GM08714 (cell line): Measurements from ENCODE around the gene SWI5.
"Not testable (repeated sequence)": the region's sequence is repeated elsewhere in the genome, so short reads cannot be mapped to it uniquely, and the experiment has no call there.

Source experiments
- H3K4me3 ChIP-seq: fragments of 200-500 bp; sonication (Bioruptor generic); 2 replicates; pipeline ENCODE4 v1.5.1; 2014; ENCODE audit warnings: mild to moderate bottlenecking, low read length, inconsistent platforms
- ZNF274 ChIP-seq: IDR thresholded peaks from 2 replicates; pipeline ENCODE4 v1.6.1; 2012; ENCODE audit warnings: mild to moderate bottlenecking, low read depth, low read length

Gene SWI5

DNA sequence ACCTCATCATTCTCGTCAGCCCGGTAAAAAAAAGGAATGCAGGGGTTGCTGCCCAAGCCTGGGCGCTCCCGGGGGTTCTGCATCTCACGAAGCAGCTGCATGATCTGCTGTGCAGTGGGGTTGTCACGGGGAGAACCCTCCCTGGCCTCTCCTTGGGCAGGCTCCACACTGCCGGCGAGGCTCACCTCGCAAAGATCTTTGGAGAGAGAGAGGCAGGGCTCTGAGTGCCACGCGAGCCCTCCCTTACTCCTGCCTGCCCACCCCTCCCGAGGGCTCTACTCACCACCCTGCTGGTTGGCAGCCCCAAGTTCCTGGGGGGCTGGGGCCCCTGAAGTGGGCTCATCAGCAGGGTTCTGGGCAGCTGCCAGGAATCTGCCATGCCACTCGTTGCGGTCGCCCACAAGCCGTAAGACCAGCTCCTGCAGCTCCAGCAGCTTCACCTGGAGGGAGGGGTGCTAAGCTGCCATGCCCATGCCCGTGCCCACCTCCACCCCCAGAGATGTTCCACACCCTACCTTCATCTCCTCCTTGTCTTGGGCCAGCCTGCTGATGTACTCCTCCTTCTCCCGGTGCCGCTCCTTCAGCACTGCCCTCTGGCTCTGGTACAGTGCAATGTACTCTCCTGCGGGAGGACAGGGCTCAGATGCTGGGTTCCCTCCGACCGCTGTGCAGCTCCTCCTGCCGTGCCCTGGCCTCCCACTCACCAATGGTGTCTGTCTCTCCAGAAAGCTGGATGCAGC is 18.8 kb upstream of the SWI5 start:
- H3K4me3 ChIP-seq, result no peak overlapping the region
- no peak for TF ChIP-seq ZNF274

GRCh38 chr9:128257907-128258306 is 18.2 kb upstream of the SWI5 start:
- TF ChIP-seq ZNF274, result no peak

DNA sequence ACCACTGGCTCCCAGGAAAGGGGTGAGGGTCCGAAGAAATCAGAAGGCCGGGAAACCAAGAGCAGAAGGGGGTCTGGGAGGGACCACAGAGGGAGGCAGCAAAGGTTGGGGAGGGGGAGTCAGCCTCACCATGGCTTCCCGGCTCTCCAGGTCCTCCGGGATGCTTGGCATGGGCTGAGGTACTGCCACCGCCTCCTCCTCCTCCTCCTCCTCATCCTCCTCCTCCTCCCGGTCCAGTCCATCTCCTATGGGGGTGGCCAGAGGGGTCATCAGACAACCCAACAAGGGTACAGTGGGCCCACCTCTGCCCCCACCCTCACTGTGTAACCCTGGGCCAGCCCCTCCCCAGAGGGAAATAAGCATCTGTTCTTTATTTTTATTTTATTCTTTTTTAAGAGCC is 17.8 kb upstream of the SWI5 start:
- no peak overlapping the region for H3K4me3 ChIP-seq
- no peak for TF ChIP-seq ZNF274

More at GRCh38 chr9:128257907-128258306, 18.2 kb upstream of the SWI5 start:
- no peak overlapping the region for H3K4me3 ChIP-seq

- TF ChIP-seq ZNF274, result no peak
- H3K4me3 ChIP-seq, result no peak overlapping the region
Measured at GRCh38 chr9:128259156-128259555, 16.9 kb upstream of the SWI5 start.

GRCh38 chr9:128260340-128260739 is 15.7 kb upstream of the SWI5 start:
- H3K4me3 ChIP-seq, result no peak overlapping the region
- TF ChIP-seq ZNF274, result no peak

DNA sequence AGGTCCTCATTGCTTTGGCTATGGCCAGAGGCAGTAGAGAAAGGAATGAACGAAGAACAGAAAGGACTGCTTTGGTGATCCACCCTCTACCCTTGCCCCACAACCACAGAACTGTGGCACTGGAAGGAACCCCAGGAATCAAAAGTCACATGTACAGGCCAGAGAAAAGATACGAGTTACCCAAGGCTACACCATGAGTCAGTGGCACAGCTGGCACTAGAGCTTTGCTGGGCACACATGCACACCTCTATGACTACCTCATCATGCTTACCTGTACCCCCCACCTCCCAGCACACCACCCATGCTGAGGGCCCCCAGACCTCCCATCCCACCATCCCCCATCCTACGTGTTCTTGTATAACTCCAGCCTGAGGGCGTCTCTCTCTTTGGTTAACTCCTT is 13.4 kb upstream of the SWI5 start:
- no peak for TF ChIP-seq ZNF274
- no peak overlapping the region for H3K4me3 ChIP-seq

- no peak overlapping the region for H3K4me3 ChIP-seq
- TF ChIP-seq ZNF274, result no peak
Measured at GRCh38 chr9:128265348-128265847, 10.7 kb upstream of the SWI5 start.

DNA sequence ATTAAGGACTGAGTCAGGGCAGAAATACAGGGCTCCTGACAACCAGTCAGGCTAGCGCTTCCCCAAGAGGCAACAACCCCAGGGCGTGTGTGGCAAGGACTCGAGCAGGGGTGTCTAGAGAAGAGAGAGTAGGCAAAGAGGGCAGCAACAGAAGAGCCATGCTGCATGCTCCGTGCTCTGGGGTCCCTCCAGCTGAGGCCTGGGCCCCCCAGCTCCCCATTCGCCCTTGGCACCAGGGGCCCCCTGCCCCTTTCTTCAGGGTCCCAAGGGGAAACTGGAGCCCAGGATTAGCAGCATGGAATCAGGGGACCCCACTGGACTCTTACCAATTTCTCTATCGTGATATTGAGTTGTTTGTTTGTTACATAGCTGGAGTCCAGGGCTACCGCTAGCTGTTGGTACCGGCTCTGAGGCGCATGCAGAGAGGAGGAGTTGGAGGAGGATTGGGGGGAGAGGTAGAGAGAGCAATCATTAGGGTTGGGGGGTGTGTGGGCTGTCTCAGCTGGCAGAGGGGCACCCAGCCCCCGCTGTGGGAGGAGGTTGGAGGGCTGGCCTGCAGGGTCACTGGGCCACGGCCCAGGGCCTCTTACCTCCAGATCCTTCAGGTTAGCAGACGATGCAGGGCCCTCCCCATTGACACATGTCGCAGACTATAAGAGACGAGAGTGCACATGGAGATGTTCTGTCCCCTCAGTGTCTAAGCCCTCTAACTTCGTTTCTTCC is 9.0 kb upstream of the SWI5 start:
- no peak overlapping the region for H3K4me3 ChIP-seq
- no peak for TF ChIP-seq ZNF274

GRCh38 chr9:128271112-128271511 is 5.0 kb upstream of the SWI5 start:
- TF ChIP-seq ZNF274, result no peak
- H3K4me3 ChIP-seq, result no peak overlapping the region

DNA sequence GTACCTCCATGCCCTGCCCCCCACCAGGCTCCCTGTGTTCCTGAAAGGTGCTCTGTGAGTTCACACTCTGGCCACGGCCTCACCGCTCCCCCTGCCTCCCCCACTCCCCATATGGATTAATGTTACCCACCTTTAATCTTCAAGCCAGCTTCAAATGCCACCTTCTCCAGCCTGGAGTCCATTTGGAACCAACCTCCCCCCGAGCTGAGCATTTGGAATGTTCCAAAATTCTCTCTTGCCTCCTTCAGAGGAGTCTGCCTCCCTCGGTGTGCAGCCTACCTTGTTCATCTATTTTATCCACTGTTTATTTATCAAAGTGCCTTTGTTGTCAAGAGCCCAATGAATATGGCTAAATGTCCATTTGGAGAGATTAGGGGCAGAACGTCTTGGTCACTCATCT is 4.6 kb upstream of the SWI5 start:
- no peak for TF ChIP-seq ZNF274
- no peak overlapping the region for H3K4me3 ChIP-seq

DNA sequence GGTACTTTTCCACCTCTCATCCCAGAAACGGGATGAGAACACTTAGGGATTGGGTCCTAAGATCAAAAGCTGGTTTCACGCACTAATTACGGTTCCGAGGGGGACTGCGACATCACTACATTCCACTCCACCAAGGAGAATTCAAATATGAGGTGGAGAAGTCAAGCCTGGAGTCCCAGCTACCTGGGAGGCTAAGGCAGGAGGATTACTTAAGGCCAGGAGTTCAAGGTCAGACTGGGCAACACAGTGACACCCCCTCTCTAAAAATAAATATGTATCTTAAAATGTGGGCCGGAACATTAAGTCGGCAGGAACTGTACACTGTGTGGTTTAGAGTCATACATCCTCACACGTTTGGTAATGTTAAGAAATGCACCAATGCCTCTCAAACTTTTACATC is 1.8 kb upstream of the SWI5 start:
- no peak overlapping the region for H3K4me3 ChIP-seq
- TF ChIP-seq ZNF274, result no peak

DNA sequence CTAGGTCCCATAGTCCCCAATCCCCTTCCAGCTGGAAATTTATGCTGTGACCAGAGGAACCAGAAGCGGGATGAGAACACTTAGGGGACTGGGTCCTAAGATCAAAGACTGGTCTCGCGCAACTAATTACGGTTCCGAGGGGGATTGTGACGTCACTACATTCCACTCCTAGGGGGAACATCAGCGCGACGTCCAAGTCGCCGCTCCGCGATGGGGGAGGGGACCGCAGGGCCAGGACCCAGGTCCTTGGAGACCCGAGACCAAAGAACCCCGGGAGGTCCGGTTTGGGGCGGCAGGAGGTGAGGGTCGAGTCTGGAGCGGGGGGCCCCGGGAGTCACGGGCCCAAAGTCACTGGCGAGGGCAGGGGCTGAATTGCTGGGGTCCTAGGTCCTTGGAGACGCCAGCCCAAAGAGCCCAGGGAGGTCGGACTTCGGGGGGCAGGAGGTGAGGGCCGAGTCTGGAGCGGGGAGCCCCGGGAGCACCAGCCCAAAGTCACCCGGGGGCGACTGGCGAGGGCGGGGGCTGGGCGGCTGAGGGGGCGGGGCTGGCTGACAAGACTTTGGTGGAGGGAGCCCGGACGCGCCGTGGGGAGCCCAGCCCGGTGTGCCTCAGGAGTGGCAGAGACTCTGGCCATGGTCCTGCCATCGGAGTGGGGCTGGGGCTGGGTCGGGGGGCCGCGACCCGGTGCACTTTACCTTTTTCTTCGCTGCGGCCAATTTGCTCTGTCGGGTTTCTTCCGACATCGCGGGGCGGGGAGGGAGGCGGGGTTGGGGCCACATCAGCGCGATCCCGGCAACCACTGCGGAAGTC is 673 bp upstream of the SWI5 start, which contains the start of gene GOLGA2:
Gene GOLGA2, minus strand, starts transcription at position 810 of the 810 bp plus-strand sequence. Its CDS starts 31 bp downstream, at position 779.
- no peak for TF ChIP-seq ZNF274
- H3K4me3 ChIP-seq, result peak within 1 kb of the TSS; percentile 95

- no peak for TF ChIP-seq ZNF274
- peak overlapping the region; percentile 70 for H3K4me3 ChIP-seq
Measured at GRCh38 chr9:128276574-128277270, 646 bp downstream of the SWI5 start.

DNA sequence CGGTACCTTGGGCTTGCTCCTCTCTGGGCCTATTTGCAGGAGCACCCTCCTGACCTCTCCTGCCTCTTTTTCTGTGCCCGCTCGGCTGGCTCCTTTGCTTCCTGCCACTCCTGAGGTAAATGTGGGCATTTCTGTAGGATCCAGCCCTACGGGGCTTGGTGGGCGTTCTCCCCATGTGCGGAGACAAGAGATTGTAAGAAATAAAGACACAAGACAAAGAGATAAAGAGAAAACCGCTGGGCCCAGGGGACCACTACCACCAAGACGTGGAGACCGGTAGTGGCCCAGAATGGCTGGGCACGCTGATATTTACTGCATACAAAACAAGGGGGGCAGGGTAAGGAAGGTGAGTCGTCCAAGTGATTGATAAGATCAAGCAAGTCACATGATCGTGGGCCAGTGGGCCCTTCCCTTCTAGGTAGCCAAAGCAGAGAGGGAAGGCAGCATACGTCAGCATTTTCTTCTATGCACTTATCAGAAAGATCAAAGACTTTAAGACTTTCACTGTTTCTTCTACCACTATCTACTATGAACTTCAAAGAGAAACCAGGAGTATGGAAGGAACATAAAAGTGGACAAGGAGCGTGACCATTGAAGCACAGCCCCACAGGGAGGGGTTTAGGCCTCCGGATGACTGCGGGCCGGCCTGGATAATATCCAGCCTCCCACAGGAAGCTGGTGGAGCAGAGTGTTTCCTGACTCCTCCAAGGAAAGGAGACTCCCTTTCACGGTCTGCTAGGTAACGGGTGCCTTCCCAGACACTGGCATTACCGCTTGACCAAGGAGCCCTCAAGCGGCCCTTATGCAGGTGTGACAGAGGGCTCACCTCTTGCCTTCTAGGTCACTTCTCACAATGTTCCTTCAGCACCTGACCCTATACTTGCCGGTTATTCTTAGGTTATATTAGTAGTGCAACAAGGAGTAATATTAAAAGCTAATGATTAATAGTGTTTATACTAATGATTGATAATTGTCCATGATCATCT is 3.3 kb downstream of the SWI5 start:
- not testable (repeated sequence) for H3K4me3 ChIP-seq
